GM12892 (cell line): ENCODE data around the gene BLID.

Experiments used
- POLR2A ChIP-seq: IDR thresholded peaks from 2 replicates; pipeline ENCODE4 v1.6.1; 2011; ENCODE audit warnings: low read depth, low read length, control low read depth
- POLR2AphosphoS5 ChIP-seq: IDR thresholded peaks from 2 replicates; pipeline ENCODE4 v1.6.1; 2011; ENCODE audit warnings: low read depth, low read length, control low read depth

GRCh38 chr11:122160841-122161590 lies 45.0 kb upstream of the BLID start:
- TF ChIP-seq POLR2AphosphoS5, result no peak
- no peak for TF ChIP-seq POLR2A
